Neural progenitor cell (in vitro differentiated cells): ENCODE data around the gene BCAS1.

ENCODE experiments used
- EZH2 ChIP-seq: fragments of 200-600 bp; sonication (generic); IDR thresholded peaks from 2 replicates; pipeline ENCODE4 v1.6.1; 2017; ENCODE audit warnings: antibody characterized with exemption, mild to moderate bottlenecking, moderate library complexity
- EZH2phosphoT487 ChIP-seq: fragments of 200-600 bp; sonication (generic); IDR thresholded peaks from 2 replicates; pipeline ENCODE4 v1.6.1; 2017; ENCODE audit warnings: antibody characterized with exemption
- TF ChIP-seq, protein P1 (sequence below): fragments of 200-600 bp; sonication (generic); IDR thresholded peaks from 2 replicates; pipeline ENCODE4 v1.5.1; 2017; ENCODE audit warnings: antibody characterized with exemption, mild to moderate bottlenecking

- TF ChIP-seq, protein P1, sequence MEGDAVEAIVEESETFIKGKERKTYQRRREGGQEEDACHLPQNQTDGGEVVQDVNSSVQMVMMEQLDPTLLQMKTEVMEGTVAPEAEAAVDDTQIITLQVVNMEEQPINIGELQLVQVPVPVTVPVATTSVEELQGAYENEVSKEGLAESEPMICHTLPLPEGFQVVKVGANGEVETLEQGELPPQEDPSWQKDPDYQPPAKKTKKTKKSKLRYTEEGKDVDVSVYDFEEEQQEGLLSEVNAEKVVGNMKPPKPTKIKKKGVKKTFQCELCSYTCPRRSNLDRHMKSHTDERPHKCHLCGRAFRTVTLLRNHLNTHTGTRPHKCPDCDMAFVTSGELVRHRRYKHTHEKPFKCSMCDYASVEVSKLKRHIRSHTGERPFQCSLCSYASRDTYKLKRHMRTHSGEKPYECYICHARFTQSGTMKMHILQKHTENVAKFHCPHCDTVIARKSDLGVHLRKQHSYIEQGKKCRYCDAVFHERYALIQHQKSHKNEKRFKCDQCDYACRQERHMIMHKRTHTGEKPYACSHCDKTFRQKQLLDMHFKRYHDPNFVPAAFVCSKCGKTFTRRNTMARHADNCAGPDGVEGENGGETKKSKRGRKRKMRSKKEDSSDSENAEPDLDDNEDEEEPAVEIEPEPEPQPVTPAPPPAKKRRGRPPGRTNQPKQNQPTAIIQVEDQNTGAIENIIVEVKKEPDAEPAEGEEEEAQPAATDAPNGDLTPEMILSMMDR: no peak
- TF ChIP-seq EZH2phosphoT487 (no peak), EZH2 (no peak)
Observed at GRCh38 chr20:54019127-54019526, 51.3 kb downstream of the BCAS1 start.
